GM04504 (cell line): Measurements from ENCODE around the gene ANKRD13C.

Experiments
- DNase-seq: peaks from one replicate; pipeline ENCODE4 v3.0.0-alpha.2; 2012; ENCODE audit warnings: low read depth

ANKRD13C gene

DNA sequence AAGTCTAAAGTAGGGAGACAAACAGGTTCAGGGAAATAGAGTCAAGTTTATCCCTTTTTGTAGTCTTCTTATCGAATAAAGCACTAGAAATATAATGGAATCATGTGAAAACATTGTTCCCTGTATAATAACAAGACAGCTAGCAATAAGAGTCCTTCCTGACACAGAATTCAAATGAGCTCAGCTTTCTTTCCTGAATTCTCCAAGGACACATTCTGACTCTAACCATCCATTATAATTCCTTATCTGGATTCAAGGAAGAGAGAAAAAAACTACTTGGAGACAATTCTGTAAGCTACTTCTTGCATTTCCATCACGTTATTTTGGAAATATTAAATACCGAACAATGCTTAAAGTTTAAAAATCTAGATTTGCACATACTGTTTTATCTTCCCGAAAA lies 58.8 kb downstream of the ANKRD13C start:
- DNase-seq = no peak

DNA sequence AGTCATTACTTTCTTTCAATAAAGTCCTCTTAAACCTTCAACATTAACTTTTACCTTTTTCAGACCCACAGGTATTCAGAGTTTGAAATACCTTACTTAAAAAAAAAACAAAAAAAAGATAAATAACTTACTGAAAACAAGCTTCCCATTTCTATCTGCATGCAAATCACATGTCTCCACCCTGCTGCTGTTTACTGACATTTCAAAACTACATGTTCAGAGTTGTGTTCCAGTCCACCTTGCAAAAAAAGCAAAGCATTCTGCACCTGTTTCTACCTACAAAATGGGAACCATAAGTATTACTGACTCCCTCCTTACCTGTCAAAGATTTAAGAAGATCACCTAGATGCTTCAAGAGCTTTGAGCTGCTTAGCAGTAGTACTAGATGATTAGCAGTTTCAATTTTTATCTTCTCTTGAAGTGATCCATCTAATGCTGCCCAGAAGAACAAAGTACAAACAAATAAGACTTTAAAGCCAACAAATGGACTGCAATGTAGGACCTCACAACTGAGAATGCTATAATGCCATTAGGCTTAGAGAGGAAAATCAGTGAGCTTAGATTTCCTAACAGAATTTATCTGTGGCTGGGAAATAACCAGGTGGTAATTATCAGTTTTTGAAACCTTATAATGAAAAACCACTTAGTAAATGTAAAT lies 61.2 kb downstream of the ANKRD13C start:
- DNase-seq = no peak

DNA sequence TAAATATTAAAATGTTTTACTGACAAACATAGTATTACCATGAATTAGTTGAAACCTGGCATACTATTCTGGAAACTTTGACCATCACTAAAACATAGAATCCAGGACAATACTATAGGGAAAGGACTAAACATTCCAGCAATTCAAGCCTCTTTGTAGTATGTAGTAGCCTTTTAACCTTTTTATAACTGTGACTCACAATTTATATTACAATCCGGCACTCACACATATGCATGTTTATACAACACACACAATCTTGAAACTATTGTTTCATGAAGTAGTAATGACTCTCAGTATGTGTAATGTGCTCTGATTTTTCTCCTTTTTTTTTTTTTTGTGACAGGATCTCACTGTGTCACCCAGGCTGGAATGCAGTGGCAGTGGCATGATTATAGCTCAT lies 64.3 kb downstream of the ANKRD13C start:
- DNase-seq = peak; percentile 0

DNA sequence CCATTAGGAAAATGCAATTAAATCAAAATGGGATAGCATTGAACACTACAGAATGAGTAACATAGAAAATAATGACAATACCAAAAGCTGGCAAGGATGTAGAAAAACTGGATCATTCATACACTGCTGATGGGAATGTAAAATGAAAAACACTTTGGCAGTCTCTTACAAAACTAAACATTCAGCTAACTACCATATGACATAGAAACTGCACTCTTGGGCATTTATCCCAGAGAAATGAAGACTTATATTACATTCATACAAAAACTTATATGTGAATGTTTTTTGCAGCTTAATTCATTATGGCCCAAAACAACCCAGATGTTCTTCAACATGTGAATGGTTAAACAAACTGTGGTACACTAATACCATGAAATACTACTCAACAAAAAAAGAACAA lies 66.4 kb downstream of the ANKRD13C start:
- no peak for DNase-seq

DNA sequence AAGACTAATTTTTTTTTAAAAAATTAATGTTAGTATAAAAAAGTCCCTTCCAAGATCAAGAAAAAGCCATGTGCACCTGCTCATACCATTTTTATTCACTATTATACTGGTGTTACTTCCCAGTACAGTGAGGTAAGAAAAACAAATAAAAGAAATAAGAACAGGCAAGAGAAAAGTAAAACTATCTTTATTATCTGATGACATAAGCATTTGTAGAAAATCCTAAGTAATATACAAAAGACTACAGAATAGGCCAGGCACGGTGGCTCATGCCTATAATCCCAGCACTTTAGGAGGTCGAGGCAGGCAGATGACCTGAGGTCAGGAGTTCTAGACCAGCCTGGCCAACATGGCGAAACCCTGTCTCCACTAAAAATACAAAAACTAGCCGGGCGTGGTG lies 68.1 kb downstream of the ANKRD13C start:
- no peak for DNase-seq

DNA sequence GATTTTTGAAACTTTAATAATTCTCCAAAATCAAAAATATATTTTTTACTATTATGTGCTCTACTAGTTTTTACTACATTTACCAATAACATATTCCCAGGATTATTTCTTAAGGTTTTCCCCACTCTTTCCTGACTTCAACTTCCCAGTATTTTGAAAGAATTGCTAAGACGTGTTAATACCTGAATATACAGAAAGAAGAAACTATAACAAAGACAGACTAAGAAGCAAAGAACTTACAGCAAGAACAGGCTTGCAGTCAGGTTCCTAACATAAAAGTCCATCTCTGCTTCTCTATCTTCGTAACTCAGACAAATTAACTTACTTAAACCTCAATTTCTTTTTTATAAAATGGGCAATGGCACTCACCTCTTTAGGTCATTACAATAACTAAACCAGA lies 70.2 kb downstream of the ANKRD13C start:
- DNase-seq = no peak

DNA sequence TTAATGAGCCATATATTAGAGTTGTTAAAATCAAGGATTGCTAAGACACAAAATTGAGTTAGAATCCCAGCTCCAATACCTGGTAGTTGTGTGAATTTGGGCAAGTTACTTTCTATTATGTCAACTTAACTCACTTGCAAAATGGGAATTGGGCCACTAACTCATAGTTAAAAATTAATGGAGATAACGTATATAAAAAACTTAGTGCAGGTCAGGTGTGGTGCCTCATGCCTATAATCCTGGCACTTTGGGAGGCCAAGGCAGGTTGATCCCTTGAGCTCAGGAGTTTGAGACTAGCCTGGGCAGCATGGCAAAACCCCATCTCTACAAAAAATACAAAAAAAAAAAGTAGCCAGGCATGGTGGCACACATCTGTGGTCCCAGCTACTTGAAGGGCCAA lies 75.8 kb downstream of the ANKRD13C start:
- no peak for DNase-seq

DNA sequence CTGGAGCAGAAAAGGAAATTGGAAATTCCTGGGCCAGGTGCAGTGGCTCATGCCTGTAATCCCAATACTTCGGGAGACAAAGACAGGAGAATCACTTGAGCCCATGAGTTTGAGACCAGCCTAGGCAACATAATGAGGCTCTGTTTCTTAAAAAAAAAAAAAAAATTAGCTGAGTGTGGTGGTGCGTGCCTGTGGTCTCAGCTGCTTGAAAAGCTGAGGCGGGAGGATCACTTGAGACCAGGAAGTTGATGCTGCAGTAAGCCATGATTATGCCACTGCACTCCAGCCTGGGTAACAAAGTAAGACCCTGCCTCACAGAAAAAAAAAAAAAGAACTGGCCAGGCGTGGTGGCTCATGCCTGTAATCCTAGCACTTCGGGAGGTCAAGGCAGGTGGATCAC lies 76.6 kb downstream of the ANKRD13C start:
- no peak for DNase-seq

DNA sequence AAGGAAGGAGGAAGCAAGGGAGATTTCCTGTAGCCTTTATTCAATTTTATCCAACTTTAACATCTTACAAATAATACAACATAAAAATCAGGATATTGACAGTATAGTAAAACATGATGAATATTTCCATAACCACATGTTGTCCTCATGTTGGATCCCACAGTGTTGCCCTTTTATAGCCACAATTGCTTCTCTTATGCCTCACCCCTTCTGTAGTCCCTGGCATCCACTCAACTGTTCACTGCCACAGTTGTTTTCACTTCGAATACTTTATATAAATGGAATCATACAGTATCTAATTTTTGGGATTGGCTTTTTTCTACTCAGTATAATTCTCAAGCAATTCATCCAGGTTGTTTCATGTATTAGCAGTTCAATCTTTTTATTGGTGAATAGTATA lies 88.6 kb downstream of the ANKRD13C start:
- no peak for DNase-seq

DNA sequence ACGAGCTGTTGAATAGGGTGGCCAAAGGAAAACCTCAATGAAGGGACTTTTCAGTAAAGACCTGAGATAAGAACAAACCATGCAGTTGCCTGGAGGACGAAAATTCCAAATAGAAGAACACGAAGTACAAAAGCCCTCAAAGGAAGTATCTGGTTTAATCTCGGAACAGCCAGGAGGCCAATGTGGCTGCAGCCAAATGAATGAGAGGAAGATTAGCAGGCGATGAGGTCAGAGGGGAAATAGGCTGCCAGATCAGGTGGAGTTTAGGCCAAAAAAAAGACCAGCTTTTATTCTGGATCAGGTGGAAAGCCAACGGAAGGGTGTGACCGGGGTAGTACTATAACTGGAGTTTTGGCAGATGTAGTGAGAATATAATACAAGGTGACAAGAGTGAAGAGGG lies 89.7 kb downstream of the ANKRD13C start:
- no peak for DNase-seq

DNA sequence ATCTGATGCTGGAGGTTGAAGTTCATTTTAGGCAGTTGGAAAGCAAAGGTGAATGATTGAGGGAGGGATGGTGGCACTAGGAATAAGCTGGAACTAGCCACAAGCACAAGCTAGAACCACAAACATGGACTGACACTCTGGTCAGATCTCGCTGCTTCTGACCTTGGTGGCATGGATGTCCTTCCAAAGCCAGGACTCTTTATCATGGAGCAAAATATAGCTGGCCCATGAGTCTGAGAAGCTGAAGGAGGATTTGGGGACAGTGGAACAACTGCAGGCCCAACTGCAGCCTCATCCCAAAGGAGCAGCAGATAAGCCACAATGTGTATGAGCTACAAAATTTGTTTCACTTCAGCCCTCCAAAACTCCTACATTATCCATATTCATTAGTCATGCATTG lies 97.9 kb downstream of the ANKRD13C start:
- no peak for DNase-seq

DNA sequence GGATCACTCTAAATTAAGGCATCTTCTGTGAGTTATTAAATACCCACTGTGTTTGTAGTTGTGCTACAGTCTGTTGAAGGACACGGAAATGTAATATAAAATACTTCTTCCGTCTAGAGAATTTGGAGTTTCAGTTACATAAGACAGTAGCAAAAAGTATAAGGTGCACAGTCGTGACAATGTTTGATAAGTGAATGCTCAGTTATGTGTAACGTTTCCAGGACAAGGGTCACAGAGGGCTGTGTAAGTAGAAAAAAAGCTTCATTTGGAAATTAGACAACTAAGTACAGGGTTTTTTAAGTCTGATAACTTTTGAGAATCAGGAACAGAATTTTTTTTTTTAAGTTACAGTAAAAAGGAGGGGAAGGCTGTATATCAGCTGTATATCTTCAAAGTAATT lies 105.8 kb downstream of the ANKRD13C start:
- DNase-seq = no peak

DNA sequence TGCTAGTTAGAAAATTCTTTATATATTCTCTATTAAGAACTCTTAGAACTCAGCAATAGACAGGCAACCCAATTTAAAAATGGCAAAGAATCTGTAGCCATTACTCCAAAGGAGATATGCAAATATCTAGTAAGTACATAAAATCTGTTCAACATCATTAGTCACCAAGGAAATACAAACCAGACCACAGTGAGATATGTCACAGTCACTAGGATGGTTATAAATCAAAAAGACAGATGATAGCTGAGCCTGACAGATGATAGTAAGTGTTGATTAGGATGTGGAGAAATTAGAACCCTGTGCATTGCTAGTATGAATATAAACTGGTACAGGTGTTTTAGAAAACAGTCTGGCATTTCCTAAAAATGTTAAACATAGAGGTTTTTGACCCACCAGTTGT lies 106.8 kb downstream of the ANKRD13C start:
- DNase-seq = no peak

DNA sequence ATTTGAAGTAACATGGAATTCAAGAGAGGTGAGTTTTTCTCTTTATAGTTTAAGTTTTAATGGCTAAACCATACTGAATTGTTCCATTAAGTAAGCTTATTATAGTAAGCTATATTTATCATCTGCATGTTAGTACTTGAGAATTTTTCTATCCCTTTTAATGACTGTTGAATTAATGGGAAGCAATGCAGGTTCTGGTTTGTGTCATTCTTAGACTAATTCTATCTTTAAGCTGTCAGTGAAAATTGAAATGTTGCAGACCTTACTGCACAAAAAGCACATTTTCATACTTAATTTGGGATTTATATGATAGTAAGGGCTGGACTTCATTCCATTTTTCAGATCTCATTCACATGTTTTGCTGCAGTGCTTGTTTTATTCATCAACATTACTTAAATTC lies 107.4 kb downstream of the ANKRD13C start:
- no peak for DNase-seq

DNA sequence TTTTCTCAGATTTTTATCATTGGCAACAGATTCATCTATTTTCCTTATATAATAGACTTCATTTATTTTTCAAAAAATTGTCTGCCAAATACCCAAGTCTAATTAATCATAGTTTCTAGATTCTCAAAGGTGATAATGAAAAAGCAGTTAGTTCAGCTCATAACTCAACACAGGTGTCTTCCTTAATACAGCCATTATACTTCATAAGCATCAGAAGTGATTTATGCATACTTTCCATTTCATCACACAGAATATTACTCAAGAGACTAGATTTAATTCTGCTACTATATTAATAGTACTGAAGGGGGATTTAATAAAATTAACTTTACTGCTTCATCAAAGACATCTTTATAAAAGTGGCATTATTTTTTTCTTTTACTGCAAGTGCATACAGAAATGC lies 114.6 kb downstream of the ANKRD13C start:
- DNase-seq = no peak

DNA sequence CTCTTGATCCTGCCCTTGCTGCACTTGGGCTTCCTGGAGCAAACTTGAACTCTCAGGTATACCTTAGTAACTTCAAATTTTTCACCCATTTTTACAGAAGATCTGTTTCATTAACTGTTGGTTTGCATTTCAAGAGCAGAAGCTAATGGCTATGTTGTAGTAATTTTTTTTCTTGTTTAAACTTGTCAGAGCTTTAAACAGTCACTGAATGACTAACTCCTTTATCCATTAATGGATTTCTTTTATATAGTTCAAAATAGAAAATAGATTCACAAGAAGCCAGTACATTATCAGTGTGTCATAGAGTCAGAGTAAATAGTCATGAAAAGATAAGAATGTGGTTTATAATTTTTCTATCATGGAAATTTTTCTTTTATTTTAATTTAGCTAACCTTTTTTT lies 119.8 kb downstream of the ANKRD13C start:
- no peak for DNase-seq

DNA sequence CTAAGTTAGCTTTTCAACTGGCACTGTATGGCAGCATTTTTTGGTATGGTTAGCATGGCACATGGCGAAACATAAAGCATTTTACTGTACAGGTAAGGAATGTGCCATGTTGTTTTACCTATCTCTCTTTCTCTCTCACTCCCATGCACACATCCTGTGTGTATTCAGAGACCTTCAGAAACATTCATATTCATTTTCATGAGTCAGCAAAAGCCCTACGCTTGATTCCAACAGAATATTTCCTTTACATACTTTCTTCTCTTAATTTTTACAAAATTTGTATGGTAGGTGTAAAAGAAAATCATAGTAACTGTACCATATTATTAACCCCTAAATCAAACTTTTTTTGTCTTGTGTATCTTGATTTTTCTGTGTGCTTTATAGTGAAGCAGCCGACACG lies 123.0 kb downstream of the ANKRD13C start:
- no peak for DNase-seq

DNA sequence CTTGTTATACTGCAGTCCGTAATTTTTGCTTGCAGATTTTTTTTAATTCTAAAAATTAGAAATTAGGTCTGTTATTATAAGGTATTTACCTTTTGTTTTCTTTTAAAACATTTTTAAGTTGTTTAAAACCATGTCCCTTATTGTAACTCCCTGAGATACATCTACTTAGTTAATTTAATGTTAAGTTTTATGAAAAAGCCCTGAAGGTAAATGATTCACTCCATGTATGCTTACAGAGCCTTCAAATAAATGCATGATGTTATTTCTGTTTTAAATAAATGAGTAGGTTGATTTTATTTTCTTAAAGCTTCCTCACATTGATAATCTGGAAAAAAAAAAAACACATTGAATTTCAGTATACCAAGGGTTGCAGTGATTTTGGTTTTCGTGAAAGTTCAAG lies 125.9 kb downstream of the ANKRD13C start:
- no peak for DNase-seq

DNA sequence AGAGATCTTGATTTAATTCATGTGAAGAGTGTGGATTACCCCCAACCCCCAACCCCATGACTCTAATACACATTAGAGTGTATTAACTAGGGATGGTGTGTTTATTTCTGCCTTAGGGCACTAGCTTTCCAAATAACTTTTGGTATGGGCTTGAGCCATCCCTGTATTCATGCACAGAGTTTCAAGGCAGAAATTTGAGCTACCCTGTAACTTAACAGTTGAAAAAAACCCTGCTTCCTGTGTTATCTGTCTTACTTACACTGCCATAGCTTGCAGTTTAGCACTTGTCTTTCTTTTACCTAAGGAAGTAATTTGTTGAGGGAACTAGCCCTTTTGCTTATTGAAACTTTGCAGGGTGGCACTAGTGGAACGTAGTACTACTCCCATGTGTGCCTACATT lies 127.1 kb downstream of the ANKRD13C start:
- no peak for DNase-seq

DNA sequence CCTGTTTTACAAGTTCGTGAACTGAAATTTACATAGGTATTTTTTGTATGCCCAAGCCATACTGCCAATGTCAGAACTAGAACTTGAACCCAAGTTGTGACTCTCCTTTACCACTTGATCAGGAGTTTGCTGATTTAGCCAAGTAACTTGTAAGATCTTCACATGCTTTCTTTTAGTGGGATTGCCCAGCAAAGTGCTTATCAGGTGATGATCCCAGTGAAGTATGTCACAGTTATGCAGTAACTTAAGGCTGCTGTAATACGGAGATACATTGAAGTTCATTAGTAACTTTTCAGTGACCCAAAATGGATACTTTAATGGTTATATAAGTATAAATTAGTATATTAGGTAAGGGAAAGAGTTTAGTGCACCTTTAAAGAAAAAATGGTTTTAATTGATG lies 129.6 kb downstream of the ANKRD13C start:
- DNase-seq = no peak

DNA sequence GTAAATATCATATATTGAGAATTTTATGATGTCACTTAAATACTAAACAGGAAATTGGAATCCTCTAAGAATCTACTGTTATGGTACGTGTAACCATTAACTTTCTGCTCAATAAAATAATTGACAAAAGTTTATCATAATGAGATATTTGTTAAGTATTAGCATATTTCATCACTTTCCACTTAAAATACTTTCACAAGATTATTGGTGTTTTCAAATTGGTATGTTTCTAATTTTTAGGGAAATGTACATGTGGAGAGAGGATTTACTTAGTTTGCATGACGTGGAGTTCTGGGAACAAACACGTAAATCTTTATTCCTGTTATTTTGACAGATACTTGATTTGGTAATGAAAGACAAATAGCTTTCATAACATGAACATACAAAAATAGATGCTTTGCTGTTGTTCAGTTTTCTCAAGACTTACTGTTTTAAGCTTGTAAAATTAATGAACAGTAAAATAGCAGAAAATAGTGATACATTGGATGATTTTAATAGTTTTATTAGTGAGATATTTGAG lies 131.7 kb downstream of the ANKRD13C start:
- DNase-seq = no peak

DNA sequence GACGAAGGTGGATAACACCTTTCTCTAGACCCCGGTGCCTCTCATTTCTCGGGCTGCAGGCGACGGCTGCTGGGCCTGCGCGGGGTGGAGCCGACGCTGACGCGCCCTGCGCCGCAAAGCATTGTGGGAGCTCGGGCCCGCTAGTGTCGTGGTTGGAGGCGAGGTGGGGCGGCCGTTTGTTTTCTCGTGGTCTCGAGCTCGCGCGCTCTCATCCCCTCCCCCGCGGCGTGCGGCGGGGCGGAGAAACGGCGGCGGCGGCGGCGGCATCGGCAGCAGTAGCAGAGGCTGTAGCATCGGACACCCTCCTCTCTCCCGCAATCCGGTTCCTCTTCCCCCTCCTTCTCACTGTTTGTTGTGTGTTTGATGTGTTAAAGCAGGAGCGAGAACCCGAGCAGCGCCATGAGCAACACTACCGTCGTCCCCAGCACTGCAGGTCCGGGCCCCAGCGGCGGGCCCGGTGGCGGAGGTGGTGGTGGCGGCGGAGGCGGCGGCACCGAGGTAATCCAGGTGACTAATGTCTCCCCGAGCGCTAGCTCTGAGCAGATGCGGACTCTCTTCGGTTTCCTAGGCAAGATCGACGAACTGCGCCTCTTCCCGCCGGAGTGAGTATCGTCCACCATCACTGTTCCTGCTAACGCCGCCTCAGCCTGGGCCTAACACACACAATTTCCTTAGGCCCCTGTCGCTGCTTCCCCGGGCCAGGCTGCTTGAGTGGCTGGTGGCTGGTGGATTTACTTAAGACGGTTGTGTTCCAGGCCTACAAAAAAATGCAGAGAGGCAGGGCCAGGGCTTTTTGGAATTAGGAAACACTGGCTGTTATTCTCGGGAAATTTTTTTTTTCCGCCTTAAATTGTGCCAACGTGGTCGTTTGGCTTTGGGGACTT lies 133.0 kb downstream of the ANKRD13C start, which contains the start of gene SRSF11:
Gene SRSF11 (plus strand): TSS at position 143 of the 884 bp plus-strand sequence. CDS start 257 bp downstream, at position 400.
- DNase-seq = peak; percentile 90

DNA sequence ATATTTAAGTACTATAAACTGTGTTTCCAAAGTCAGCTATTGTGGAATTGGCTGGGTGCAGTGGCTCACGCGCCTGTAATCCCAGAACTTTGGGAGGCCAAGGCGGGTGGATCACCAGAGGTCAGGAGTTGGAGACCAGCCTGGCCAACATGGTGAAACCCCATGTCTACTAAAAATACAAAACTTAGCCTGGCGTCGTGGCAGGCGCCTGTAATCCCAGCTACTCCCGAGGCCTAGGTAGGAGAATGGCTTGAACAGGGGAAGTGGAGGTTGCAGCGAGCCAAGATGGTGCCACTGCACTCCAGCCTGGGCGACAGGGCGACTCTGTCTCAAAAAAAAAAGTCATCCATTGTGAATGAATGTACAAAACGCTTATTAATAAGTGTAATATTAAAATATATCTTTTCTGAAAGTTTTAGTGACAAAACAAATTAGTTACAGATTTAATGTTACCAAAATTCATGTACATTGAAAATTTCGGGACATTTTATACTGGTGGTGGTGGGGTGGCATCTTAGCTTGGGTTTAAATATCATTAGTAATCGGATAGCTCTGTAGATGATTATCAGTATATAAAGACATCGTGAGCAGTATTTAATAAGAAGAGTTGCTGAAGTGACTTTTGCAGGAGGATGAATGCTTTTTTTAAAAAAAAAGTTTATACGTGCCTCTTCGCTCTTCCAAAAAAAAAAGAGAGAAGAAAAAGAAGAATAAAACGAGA lies 133.8 kb downstream of the ANKRD13C start:
- DNase-seq = no peak
